DMS53 (cell line): Measurements from ENCODE around the gene STX11.

Experiments used
- DNase-seq: peaks from one replicate; lab custom pipeline; 2025; lab: John Stamatoyannopoulos, UW

Gene STX11

DNA sequence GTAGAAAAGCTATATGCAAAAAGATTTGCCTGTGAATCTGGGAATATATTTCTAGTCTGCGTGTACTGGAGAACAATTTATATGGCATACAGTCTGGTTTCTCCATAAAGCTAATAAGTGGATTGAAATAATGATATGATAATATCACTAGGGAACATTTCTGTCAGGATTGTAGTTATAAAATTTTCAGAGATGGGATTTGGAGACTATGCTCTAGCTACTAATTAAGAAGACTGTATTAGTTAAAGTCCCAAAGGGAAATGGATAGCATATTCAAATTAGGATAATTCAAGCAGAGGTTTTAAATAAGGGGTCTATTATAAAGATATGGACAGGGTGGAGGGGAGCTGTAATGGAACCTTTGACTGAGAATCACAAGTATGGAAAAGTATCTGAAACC lies 7.2 kb upstream of the STX11 start:
- no peak for DNase-seq

DNA sequence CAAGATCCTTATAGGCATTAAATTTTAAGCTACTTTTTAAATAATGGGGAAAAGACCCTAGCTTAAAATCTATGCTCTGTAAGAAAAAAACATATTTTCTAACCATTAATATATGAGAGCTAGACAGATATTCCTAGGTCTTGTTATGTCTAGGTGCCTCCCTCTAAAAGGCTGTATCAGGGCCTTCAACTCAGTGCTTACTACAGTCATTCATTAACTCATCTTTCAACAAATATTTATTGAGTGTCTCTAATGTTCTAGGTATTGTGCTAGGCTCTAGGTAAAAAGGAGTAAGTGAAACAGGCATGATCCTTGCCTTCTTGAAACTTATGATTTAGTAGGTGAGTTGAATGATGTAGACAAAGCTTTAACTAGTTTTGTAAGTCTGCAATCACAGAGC lies 6.4 kb upstream of the STX11 start:
- peak; percentile 8 for DNase-seq

DNA sequence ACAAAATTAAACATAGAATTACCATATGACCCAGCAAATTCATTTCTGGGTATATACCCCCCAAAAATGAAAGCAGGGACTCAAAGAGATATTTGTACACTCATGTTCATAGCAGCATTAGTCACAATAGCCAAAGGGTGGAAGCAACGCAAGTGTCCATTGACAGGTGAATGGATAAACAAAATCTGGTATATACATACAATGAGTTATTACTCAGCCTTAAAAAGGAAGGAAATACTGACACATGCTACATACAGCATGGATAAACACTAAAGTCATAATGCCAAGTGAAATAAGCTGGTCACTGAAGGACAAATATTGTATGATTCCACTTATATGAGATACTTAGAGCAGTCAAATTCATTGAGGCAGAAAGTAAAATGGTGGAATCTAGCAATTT lies 5.3 kb upstream of the STX11 start:
- no peak for DNase-seq

DNA sequence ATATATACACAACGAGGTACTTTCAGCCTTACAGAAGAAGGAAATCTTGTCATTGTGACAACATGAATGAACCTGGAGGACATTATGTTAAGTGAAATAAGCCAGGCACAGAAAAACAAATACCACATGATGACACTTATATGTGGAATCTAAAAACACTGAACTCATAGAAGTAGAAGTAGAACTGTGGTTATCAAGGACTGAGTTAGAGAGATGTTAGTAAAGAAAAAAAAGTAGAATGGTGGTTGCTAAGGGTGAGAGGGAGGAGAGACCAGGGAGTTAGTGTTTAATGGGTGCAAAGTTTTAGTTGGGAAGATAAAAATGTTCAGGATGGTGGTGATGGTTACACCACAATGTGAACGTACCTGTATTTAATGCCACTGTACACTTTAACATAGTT lies 4.8 kb upstream of the STX11 start:
- peak; percentile 1 for DNase-seq

DNA sequence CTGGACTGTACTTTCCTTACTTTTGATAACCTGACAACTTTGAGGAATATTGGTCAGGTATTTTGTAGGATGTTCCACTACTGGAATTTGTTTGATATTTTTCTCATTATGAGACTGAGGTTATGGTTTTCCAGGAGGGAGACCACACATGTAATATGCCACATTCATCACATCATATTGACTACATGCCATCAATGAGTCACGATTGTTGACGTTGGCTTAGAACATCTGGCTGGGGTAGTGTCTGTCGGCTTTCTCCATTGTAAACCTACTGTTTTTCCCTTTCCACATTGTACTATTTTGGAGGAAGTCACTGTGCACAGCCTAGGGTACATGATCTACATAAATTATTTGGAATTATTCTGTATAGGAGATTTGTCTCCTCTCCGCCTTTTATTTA lies 1.4 kb upstream of the STX11 start:
- DNase-seq, result peak; percentile 7

DNA sequence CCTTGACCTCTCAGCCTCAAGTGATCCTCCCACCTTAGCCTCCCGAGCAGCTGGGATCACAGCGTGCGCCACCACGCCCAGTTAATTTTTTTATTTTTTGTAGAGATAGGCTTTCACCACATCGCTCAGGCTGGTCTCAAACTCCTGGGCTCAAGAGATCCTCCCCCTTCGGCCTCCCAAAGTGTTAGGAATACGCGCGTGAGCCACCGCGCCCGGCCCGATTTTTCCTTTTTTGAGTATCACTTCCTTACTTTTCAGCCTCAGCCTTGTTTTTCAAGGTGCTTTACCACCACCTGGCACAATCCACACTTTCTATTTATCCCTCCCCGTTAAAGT lies 791 bp upstream of the STX11 start:
- DNase-seq, result peak; percentile 54

DNA sequence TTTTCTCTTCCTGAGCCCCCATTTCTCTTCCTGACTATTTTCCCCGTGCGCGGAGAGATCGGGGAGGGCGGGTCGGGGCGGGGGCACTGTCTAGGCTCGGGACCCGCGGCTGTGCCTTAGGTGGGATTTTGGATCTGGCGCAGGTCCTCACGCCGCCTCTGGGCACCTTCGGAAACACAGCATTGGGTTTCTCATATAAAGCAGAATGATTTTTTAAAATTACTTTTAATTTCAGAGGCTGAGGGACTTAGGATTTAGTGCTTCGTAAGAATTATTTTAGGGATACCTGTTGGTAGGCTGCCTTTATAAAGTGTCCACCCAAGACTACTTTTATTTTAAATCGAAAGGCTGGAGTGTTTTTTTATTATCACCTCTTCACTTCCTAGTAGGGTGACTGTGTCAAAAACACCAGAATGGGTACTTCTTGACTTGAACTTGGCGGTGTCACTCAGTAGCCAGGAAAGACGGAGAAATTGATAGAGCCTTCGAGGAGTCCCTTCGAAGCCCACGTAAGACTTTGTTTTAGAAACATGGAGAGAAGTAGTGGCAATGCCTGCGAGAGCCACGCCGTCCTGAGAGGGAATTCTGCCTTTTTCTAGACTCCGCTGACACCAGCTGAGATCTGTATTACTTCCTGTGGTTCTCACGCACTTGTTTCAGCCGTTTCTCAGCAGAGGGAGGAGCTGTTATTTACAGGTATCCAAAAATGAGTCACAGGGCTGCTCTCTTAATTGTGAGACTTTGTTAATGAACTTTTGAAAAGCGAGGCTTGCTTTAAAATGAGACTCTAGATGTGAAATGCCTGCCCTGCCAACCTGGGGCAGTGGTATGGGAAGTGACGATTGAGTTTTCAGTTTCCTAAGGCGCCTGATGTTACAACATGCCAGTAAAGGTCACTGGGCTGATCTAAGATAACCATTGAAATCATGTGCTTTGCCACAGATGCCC lies 667 bp downstream of the STX11 start:
- DNase-seq, result peak; percentile 49

DNA sequence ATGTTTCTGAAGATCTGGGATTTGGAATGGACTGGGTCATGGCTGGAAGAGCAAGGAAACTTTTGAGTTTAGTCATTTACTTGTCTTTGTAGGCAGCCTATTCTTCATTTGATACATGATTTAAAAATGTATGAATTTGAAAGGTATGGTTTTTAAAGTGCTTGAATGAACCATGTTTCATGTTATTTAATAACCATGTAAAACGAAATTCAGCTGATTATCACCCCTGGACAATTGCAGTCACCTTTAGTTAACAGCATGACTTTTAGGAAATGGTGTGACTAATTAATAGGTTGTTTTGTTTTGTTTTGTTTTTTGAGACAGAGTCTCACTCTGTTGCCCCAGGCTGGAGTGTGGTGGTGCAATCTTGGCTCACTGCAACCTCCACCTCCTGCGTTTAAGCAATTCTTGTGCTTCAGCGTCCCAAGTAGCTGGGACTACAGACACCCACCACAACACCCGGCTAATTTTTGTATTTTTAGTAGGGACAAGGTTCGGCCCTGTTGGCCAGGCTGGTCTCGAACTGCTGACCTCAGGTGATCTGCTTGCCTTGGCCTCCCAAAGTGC lies 2.1 kb downstream of the STX11 start:
- DNase-seq, result no peak

DNA sequence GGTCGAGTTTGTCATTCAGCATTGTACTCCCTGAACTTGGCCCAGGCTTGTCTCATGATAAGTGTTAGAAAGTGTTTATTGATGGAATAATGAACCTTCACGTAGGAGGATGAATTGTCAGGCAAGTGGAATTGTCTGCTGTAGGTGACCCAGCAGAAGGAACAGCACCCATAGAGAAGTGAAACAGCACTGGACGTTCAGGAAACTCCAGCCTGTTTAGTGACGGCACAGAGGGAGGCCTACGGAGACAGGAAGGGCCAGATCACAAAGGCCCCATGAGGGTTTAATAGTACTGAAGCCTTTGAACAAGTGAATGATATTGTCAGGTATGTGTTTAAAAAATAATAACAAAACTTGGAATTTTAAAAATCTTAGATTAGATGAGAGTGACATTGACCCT lies 2.9 kb downstream of the STX11 start:
- DNase-seq, result no peak

DNA sequence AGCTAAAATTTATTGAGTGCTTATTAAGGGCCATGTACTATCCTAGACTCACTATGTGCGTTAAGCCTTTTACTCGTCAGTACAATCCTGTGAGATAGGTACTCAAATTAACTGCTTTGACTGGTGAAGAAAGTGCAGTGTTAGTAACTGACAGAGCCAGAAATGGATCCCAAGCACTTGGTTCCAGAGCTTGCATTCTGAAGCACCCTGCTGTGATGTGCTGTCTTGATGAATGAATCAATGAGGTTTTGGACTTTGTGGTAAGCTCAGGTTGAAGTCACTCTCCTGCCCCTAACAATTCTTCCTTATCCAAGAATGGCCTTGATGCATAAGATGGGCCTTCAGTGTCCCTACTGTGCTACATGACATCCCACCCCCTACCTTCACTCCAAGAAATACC lies 3.7 kb downstream of the STX11 start:
- peak; percentile 20 for DNase-seq

DNA sequence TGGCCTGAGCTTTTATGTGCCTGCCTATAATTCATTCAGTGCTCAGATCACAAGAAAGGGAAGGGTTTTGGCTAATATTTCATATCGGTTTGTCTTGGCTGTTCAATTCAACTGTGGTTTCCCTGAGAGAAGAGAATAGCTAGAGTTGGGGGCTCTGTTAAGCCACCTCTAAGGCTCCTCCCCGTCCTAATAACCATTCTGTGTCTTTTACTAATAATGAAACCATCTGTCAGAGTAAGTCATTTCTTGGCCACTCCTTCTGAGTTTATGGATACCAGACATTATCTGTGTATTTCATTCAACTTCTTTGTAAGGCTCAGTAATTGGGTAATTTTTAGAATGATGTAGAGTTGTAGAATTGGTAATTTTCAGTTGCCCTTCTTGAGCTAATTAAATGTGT lies 5.2 kb downstream of the STX11 start:
- DNase-seq, result no peak

DNA sequence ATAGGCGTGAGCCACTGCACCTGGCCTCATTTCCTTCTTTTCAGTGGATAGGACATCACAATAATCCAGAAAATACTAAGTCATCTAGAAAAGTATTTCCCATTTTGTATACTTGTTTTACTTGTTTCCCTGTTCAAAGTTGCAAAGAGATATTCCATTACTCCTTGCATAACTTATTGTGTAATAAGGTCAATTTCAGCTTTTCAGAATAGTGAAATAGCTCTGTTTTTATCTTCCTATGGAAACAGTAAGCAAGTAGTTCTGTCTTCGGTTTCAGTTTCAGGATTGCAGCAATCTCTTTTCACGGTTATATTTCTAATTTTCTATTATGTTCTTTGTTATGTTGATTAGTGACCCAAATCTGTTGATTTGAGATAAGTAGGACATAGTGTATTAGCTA lies 6.0 kb downstream of the STX11 start:
- no peak for DNase-seq

DNA sequence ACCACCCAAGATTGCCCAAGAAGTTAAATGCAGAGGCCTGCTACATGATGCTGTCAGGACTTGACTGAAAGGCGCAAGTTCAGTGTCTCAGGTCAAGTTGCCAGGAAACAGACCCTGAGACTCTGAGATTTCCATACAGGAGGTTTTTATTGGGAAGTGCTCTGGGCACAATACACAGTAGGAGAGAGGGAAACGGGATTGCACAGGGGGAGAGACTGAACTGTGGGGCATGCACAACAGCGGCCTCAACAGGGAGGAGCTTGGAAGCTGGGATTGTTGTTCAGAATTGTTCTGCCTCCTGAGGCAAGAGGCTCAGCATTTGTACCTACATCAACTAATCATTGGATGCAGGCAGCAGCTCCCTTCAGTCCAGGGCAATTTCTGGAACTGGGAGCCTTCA lies 6.7 kb downstream of the STX11 start:
- DNase-seq, result no peak

DNA sequence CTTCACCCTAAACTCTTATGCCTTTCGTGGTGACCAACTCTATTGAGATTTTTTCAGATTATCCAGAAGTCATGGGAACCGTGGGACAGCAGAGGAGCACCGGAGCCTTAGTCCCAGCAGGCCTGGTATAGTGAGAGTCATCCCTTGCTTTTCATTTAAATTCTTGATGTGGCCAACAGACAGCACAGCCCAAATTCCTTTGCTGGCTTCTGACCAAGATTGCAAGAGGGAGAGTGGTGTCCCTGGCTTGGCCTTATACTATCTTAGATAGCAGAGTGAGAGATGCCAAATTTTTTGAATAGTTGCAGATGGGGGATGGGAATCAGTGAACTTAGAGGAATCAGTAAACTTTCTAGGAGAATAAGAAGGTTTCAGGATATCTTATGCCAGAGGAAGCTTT lies 7.8 kb downstream of the STX11 start:
- DNase-seq, result no peak

DNA sequence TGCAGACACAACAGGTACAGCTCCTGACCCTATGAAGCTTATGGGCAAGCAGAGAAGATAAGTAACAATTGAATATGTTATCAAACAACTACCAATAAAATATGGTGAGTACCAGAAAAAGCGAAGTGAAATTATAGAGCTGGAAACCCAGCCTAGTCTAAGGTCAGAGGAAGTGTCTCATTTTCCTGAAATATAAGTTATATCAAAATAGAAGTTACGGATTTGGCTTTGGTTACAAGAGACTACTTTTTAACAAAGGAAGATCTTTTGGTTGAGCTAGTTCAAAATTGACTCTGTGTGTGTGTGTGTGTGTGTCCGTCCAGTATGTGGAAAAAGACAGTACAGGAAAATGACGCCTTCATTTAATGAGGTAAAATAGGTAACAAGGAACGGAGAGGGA lies 8.9 kb downstream of the STX11 start:
- DNase-seq, result no peak

DNA sequence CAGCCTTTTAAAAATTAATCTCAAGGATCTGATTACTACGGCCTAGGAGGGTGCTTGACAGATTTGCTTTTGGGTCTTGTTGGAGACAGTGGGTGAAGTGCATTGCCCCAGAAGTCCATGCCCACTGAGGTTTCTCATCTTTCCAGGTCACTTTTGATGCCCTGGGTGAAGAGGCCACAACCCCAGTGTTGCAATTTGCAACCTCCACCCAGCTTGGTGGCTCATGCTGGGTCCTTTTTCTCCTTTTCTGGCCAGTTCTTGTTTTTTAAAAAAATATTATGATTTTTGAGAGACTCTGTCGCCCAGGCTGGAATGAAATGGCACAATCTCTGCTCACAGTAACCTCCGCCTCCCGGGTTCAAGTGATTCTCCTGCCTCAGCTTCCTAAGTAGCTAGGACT lies 9.4 kb downstream of the STX11 start:
- no peak for DNase-seq

DNA sequence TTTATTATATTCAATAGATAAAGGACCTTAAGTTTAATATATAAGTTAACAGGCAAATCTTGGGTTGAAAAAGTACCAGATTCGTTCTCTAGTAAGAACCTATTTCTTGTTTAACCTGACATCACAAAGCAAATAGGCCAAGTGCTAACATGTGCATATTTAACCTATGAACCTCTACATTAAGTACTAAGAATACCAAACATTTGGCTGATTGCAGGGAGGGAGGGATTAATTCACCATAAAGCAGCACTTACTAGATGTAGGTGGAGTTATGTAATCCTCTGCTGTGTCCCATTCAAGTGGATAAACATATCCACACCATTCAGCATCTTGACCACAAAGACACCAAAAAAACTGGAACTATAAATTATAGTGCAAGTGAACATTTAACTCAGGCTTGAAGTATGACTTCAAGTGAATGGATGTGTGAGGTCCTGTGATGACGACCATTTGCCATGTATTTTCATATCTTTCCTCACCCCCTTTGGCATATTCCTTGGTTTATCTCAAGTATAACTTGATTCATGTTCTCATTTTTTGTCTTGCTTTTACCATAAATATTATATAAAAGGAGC lies 10.2 kb downstream of the STX11 start:
- DNase-seq, result peak; percentile 23

DNA sequence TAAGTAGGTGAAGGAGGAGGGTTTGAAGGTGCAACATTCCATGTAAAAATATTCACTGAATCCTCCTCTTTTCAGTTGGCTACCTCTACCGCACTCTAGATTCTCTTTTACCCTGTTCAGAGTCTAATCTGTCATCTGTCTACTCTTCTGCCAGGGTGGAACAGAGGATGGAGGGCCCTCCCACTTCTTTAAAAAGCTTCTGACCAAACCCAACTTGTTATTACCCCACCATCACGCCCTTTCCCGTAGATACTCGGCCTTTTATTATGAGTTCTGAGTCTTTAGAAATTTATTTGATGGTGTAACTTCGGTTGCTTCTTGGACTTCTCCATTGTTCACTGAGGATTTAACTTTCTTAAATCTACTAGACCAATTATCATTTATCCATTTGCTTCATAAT lies 11.7 kb downstream of the STX11 start:
- DNase-seq, result no peak

DNA sequence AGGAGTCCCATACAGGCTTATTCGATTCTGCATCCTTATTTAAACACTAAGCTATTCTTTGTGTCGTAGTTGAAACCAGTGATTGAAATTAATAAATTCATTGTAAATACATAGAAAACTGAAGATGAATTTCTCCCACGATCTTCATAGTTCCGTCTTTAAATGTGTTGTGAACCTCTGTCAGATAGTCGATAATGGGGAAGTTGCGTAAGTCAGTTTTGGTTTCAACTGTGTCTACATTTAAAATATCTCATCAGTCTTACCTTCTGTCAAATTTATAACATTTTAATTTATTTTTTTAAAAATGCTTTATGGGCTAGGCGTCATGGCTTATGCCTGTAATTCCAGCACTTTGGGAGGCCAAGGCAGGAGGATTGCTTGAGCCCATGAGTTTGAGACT lies 12.7 kb downstream of the STX11 start:
- no peak for DNase-seq

DNA sequence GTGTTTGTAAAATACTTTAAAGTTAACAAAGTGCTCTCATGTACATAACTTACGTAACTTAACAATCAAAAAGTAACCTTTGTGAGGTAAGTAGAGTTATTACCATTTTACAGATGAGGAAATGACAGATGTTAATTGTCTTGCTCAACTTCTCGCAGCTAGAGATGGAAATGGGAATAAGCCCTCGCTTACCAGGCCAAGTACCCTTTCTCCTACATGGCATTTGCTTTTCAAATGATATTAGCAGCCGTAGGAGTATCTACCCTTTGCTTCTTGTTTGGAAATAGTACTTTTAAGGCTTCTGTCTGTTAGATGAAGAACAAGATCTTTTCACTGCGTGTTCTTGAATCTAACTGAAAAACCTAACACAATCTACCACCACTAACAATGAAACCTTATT lies 15.5 kb downstream of the STX11 start:
- DNase-seq, result no peak

DNA sequence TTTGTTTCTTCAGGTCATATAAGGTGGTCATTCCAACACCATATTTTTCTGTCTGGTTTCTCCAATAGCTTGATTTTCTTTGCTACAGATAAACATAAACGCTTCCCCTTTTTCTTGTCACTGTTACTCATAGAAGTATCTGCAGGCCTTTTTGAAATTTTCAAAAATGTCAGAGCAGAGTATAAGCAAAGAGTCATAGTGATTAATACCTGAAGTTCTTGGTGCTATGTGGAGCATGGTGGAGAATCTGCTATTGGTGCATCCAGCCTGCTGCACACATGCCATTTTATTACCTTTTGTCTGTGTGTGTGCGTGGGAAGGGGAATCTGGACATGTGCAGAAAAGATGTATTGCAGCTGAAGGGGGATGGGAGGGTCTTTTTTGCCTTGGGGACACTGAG lies 19.7 kb downstream of the STX11 start:
- DNase-seq, result no peak

DNA sequence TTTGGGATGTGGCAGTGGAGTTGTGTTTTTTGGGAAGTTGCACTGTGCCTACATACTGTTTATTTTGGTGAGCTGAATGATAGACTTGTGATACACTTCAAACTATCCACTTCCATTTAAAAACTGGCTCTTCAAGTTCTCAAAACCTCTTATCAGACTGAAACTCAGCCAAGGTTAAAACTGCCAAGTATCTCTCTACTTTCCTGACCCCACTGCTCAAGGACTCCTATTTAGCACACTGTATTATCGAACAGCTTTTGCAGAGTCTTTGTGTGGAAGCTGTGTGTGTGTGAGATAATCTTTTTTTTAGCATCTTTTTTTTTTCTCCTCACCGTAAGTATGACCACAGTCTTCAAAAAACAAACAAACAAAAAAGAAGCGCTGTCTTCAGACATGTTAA lies 21.1 kb downstream of the STX11 start:
- peak; percentile 18 for DNase-seq

DNA sequence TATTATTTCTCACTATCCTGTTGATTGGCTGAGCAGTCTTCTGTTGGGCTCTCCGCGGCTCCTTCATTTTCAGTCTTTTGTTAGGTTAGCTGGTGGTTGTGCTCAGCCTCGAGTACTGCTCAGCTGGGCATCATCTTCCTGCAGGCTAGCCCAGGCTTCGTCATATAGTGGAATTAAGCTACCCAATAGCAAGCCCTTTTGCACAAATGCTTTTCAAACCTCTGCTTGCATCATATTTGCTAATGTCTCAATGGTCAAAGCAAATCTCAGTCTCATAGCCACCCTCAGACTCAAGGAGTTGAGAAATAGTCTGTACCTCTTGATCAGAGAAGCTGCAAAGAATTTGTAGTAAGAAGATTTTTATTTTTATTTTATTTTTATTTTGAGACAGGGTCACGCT lies 23.7 kb downstream of the STX11 start:
- no peak for DNase-seq

DNA sequence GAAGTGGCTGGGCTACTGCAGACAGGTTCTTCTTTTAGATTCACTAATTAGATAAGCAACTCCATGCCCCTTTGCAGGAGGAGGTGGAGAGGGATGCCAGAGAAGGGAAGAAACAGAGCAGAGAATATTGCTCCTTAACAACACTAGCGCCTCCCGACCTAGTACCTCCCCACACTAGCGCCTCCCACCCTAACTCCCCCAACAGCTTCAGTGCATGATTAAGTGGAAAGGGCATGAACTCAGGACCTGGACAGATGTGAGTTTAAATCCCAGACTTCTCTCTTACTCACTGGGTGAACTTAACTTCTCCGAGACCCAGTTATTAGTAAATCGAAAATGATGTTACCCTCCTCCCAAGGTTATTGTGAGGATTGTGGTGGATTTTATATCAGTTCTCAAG lies 25.7 kb downstream of the STX11 start:
- DNase-seq, result no peak
